ENCODE measurements around the gene PSMA5.
A peak's percentile ranks its signal among the peaks of the same experiment; 100 is the strongest.

Gene PSMA5

GRCh38 chr1:109367626-109368025 is 58.6 kb downstream of the PSMA5 start:
- no peak for DNase-seq (ENCODE audit: low spot score)

GRCh38 chr1:109365642-109366204 is 60.5 kb downstream of the PSMA5 start:
- DNase-seq (ENCODE audit: low spot score), result no peak

GRCh38 chr1:109361649-109362048 is 64.6 kb downstream of the PSMA5 start:
- DNase-seq (ENCODE audit: low spot score), result peak; percentile 14

- no peak for DNase-seq (ENCODE audit: low spot score)
These were observed 65.2 kb downstream of the PSMA5 start for GRCh38 chr1:109361069-109361468.

- no peak for DNase-seq (ENCODE audit: low spot score)
These were observed 68.6 kb downstream of the PSMA5 start for GRCh38 chr1:109357616-109358015.

GRCh38 chr1:109356915-109357314 is 69.3 kb downstream of the PSMA5 start:
- no peak for DNase-seq (ENCODE audit: low spot score)

GRCh38 chr1:109356505-109356904 is 69.7 kb downstream of the PSMA5 start:
- DNase-seq (ENCODE audit: low spot score), result no peak

- DNase-seq (ENCODE audit: low spot score), result no peak
These were observed 71.3 kb downstream of the PSMA5 start for GRCh38 chr1:109354929-109355328.

GRCh38 chr1:109351457-109351856 is 74.8 kb downstream of the PSMA5 start:
- DNase-seq (ENCODE audit: low spot score), result no peak

- DNase-seq (ENCODE audit: low spot score), result no peak
These were observed 75.6 kb downstream of the PSMA5 start for GRCh38 chr1:109350655-109351054.

- DNase-seq (ENCODE audit: low spot score), result no peak
These were observed 76.1 kb downstream of the PSMA5 start for GRCh38 chr1:109350182-109350581.
